CD14-positive monocyte (primary cell): ENCODE data around the gene RHBG. TPM values are rescaled to one million over a fixed set of nuclear protein-coding genes. Genes with fewer than 3 reads are reported as not detected.

Source experiments
- DNase-seq, 3 donors: peaks; one replicate each; pipeline ENCODE4 v3.0.0-alpha.2; 2011 to 2022
- H2AFZ ChIP-seq: 2 replicates; pipeline ENCODE4 v1.6.0; 2012; ENCODE audit warnings: mild to moderate bottlenecking, low read depth, low read length, inconsistent platforms; ENCODE audit not compliant: insufficient read depth, poor library complexity, severe bottlenecking
- H3K27ac ChIP-seq, 2 donors: 1 replicate in 1 of 2; 2 replicates in 1 of 2; pipeline ENCODE4 v1.5.1; 2012 to 2013; ENCODE audit warnings: low read length in 2 of 2, control low read depth in 1 of 2, inconsistent platforms in 1 of 2, low read depth in 1 of 2, mild to moderate bottlenecking in 1 of 2
- H3K27me3 ChIP-seq, 2 donors: one replicate each; pipeline versions ENCODE4 v1.6.0 to v1.6.1; 2011 to 2013; ENCODE audit warnings: low read length in 2 of 2; ENCODE audit not compliant: control insufficient read depth in 2 of 2, insufficient read depth in 2 of 2
- H3K36me3 ChIP-seq, 2 donors: replicated peaks in 1 of 2; 1 replicate in 1 of 2; 2 replicates in 1 of 2; pipeline versions ENCODE4 v1.5.1 to v1.6.1; 2012 to 2013; ENCODE audit warnings: low read length in 2 of 2, control low read depth in 1 of 2, inconsistent platforms in 1 of 2, mild to moderate bottlenecking in 1 of 2; ENCODE audit not compliant: insufficient read depth in 2 of 2, control insufficient read depth in 1 of 2
- H3K4me1 ChIP-seq, 2 donors: 1 replicate in 1 of 2; 2 replicates in 1 of 2; pipeline versions ENCODE4 v1.5.1 to v1.6.1; 2012 to 2013; ENCODE audit warnings: low read length in 2 of 2, control low read depth in 1 of 2, inconsistent platforms in 1 of 2, mild to moderate bottlenecking in 1 of 2, moderate library complexity in 1 of 2; ENCODE audit not compliant: insufficient read depth in 2 of 2, control insufficient read depth in 1 of 2
- H3K4me2 ChIP-seq: replicated peaks from 2 replicates; pipeline ENCODE3; 2012; ENCODE audit warnings: low read length, moderate library complexity, mild to moderate bottlenecking; ENCODE audit not compliant: poor library complexity, severe bottlenecking; ENCODE audit errors: extremely low read depth
- H3K4me3 ChIP-seq, 3 experiments: fragments of 200-600 bp in 1 of 3; sonication (generic) in 1 of 3; replicated peaks in 1 of 3; 1 replicate in 2 of 3; 2 replicates in 1 of 3; pipeline ENCODE4 v1.5.1; 2011 to 2013; ENCODE audit warnings: low read length in 3 of 3, mild to moderate bottlenecking in 3 of 3, control low read depth in 2 of 3, low read depth in 2 of 3, inconsistent platforms in 1 of 3, moderate library complexity in 1 of 3
- H3K79me2 ChIP-seq: 2 replicates; pipeline ENCODE4 v1.6.0; 2012; ENCODE audit warnings: mild to moderate bottlenecking, control low read depth, inconsistent platforms, low read length, moderate library complexity; ENCODE audit not compliant: insufficient read depth
- H3K9ac ChIP-seq: 2 replicates; pipeline ENCODE4 v1.6.0; 2017; ENCODE audit warnings: low read length, mild to moderate bottlenecking; ENCODE audit not compliant: insufficient read depth, poor library complexity, severe bottlenecking
- H3K9me3 ChIP-seq, 2 donors: replicated peaks in 1 of 2; 1 replicate in 1 of 2; 2 replicates in 1 of 2; pipeline versions ENCODE4 v1.5.1 to v1.6.1; 2012 to 2013; ENCODE audit warnings: low read length in 2 of 2, control low read depth in 1 of 2; ENCODE audit not compliant: control insufficient read depth in 1 of 2, insufficient read depth in 1 of 2
- H4K20me1 ChIP-seq: 2 replicates; pipeline ENCODE4 v1.6.0; 2012; ENCODE audit warnings: mild to moderate bottlenecking, low read length, control low read depth, moderate library complexity; ENCODE audit not compliant: insufficient read depth
- H3K27ac Mint-ChIP-seq, 7 donors: one replicate each; pipeline ENCODE4 v1.8.0; 2020; ENCODE audit warnings: mild to moderate bottlenecking in 7 of 7, mixed read lengths in 7 of 7, moderate library complexity in 6 of 7, inconsistent platforms in 2 of 7
- H3K27me3 Mint-ChIP-seq, 3 donors: one replicate each; pipeline ENCODE4 v1.8.0; 2021 to 2022; ENCODE audit warnings: low read depth in 3 of 3, mild to moderate bottlenecking in 3 of 3, mixed read lengths in 3 of 3, moderate library complexity in 3 of 3, inconsistent platforms in 1 of 3
- H3K36me3 Mint-ChIP-seq, 2 donors: one replicate each; pipeline ENCODE4 v1.8.0; 2020; ENCODE audit warnings: mixed read lengths in 2 of 2, inconsistent platforms in 1 of 2, mild to moderate bottlenecking in 1 of 2
- H3K4me1 Mint-ChIP-seq: one replicate; pipeline ENCODE4 v1.8.0; 2020; ENCODE audit warnings: mild to moderate bottlenecking, mixed read lengths
- H3K4me3 Mint-ChIP-seq, 2 donors: one replicate each; pipeline ENCODE4 v1.8.0; 2020; ENCODE audit warnings: mild to moderate bottlenecking in 2 of 2, mixed read lengths in 2 of 2, moderate library complexity in 1 of 2
- H3K9me3 Mint-ChIP-seq, 7 donors: one replicate each; pipeline ENCODE4 v1.8.0; 2020 to 2022; ENCODE audit warnings: mixed read lengths in 7 of 7, mild to moderate bottlenecking in 6 of 7, moderate library complexity in 6 of 7, inconsistent platforms in 2 of 7
- whole genome bisulfite sequencing: methylation state at CpG from one replicate; pipeline ENCODE4 v1.1.5; 2013; ENCODE audit warnings: missing lambda C conversion rate; ENCODE audit not compliant: insufficient coverage; 5-methylcytosine and 5-hydroxymethylcytosine counted together
- intact Hi-C, 2 donors: fragments of 100-400 bp; cut with micrococcal nuclease; formaldehyde crosslinking; loops; one replicate each; pipeline versions ENCODE4 v1.15.0 to v1.15.1; 2023
- polyA plus RNA-seq, 3 donors: library from polyadenylated mRNA; depleted of rRNA in 1 of 3; unstranded in 2 of 3; stranded (reverse) in 1 of 3; fragments of 300-500 nt in 2 of 3; fragments of >200 nt in 1 of 3; fragmentation: Illumina TruSeq in 2 of 3; gene quantifications; 1 replicate in 2 of 3; 2 replicates in 1 of 3; pipeline ENCODE4 v1.2.3, GENCODE V29; 2012 to 2021
- TF ChIP-seq, protein P1 (sequence below): fragments of 200-600 bp; IDR thresholded peaks from one replicate; pipeline ENCODE4 v1.8.0; 2022; ENCODE audit warnings: antibody characterized with exemption, mild to moderate bottlenecking

RHBG gene
- polyA plus RNA-seq, 3 donors = 0.08 TPM; not detected in 2

DNA sequence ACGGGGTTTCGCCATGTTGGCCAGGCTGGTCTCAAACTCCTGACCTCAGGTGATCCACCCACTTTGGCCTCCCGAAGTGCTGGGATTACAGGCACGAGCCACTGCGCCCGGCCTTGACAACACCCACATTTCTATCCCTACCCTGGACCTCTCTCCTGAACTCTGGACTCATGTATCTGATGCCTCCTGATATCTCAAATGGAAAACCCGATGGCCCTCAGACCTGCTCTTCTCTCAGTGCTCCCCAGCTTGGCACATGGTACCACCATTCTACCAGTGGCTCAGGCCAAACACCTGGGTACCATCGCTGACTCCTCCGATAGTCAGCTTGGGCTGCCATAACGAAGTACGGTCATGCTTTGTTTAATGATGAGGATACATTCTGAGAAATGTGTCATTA lies 8.5 kb upstream of the RHBG start:
- H3K4me3 Mint-ChIP-seq = no peak overlapping the region
- Histone ChIP-seq H2AFZ (no peak overlapping the region), H3K9ac (no peak overlapping the region), H3K27me3 (peaks cover 9 to 48% of the 10 kb centered on the region in 2 donors), H3K36me3 (no peaks in the 10 kb centered on the region), H3K4me3 (no peak overlapping the region), H3K79me2 (no peaks in the 10 kb centered on the region), H4K20me1 (no peaks in the 10 kb centered on the region), H3K9me3 (no peaks in the 10 kb centered on the region), H3K4me1 (peaks cover 0 to 4% of the 10 kb centered on the region in 2 donors), H3K4me2 (no peak overlapping the region), H3K27ac (no peak overlapping the region)
- H3K27me3 Mint-ChIP-seq = peaks cover 35 to 72% (median 63%) of the 10 kb centered on the region in 3 donors
- 100% methylated on average over 7 of the region's 11 CpGs for WGBS
- H3K36me3 Mint-ChIP-seq = no peaks in the 10 kb centered on the region
- intact Hi-C loops = no loop called here
- no peak for DNase-seq
- no peak overlapping the region for H3K27ac Mint-ChIP-seq
- TF ChIP-seq, protein P1, sequence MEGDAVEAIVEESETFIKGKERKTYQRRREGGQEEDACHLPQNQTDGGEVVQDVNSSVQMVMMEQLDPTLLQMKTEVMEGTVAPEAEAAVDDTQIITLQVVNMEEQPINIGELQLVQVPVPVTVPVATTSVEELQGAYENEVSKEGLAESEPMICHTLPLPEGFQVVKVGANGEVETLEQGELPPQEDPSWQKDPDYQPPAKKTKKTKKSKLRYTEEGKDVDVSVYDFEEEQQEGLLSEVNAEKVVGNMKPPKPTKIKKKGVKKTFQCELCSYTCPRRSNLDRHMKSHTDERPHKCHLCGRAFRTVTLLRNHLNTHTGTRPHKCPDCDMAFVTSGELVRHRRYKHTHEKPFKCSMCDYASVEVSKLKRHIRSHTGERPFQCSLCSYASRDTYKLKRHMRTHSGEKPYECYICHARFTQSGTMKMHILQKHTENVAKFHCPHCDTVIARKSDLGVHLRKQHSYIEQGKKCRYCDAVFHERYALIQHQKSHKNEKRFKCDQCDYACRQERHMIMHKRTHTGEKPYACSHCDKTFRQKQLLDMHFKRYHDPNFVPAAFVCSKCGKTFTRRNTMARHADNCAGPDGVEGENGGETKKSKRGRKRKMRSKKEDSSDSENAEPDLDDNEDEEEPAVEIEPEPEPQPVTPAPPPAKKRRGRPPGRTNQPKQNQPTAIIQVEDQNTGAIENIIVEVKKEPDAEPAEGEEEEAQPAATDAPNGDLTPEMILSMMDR = no peak
- peaks cover 0 to 7% (median 2%) of the 10 kb centered on the region in 7 donors for H3K9me3 Mint-ChIP-seq
- peaks cover 5% of the 10 kb centered on the region for H3K4me1 Mint-ChIP-seq

DNA sequence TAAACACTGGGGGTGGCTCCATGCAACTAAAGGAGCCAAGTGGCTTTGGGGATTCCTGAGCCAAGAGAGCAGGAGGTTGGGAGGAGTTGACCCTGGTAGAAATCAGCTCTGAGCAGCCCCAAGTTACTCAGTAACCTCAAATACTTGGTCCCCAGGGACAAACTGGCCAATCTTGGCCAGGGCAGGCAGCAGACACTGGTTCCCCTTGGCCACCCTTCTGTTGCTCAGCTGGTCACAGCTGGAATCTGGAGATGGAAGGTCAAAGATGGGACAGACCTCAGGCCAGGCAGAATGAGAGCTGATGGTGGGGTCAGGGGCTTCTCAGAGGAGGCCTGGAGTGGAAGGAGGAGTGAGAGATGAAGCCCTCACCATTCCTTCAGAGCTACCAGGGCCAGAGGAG lies 3.3 kb upstream of the RHBG start:
- DNase-seq = no peak
- Histone ChIP-seq H3K36me3 (no peaks in the 10 kb centered on the region), H3K9me3 (no peaks in the 10 kb centered on the region), H3K27ac (no peak overlapping the region), H3K9ac (no peak overlapping the region), H3K4me2 (no peak overlapping the region), H3K27me3 (peaks cover 0 to 45% of the 10 kb centered on the region in 2 donors), H3K4me3 (no peak overlapping the region), H3K79me2 (no peaks in the 10 kb centered on the region), H2AFZ (no peak overlapping the region), H4K20me1 (no peaks in the 10 kb centered on the region), H3K4me1 (peaks cover 15 to 22% of the 10 kb centered on the region in 2 donors)
- Mint-ChIP-seq H3K27me3 (peaks cover 26 to 60% (median 45%) of the 10 kb centered on the region in 3 donors), H3K9me3 (peaks cover 0 to 3% (median 0%) of the 10 kb centered on the region in 7 donors), H3K36me3 (no peaks in the 10 kb centered on the region), H3K27ac (peak overlapping the region in 1 of 7 donors; percentile 74), H3K4me3 (no peak overlapping the region), H3K4me1 (peaks cover 12% of the 10 kb centered on the region)
- intact Hi-C loops = no loop called here
- TF ChIP-seq, protein P1 = no peak
